Cardiac muscle cell (in vitro differentiated cells and primary cell): ENCODE data around the gene ADM. TPM values are rescaled to one million over a fixed set of nuclear protein-coding genes. Genes with fewer than 3 reads are reported as not detected.
A peak's percentile ranks its signal among the peaks of the same experiment; 100 is the strongest.

Source experiments
- DNase-seq, 2 donors: peaks; one replicate each; pipeline versions ENCODE4 v3.0.0 to v3.0.0-alpha.2; 2010 to 2017; ENCODE audit warnings: low read depth in 1 of 2, low spot score in 1 of 2
- H3K27ac ChIP-seq: fragments of 200-600 bp; sonication (generic); 2 replicates; pipeline ENCODE4 v1.5.1; 2016
- H3K27me3 ChIP-seq: fragments of 200-600 bp; sonication (generic); 2 replicates; pipeline ENCODE4 v1.6.0; 2016; ENCODE audit warnings: control low read depth
- H3K36me3 ChIP-seq: fragments of 200-600 bp; sonication (generic); 2 replicates; pipeline ENCODE4 v1.5.1; 2016; ENCODE audit warnings: control low read depth
- H3K4me1 ChIP-seq: fragments of 200-600 bp; sonication (generic); 2 replicates; pipeline ENCODE4 v1.8.1; 2017; ENCODE audit warnings: low read depth, mild to moderate bottlenecking, mixed run types
- H3K4me3 ChIP-seq: fragments of 200-600 bp; sonication (generic); 2 replicates; pipeline ENCODE4 v1.5.1; 2016; ENCODE audit warnings: mild to moderate bottlenecking
- H3K9me3 ChIP-seq: fragments of 200-600 bp; sonication (generic); 2 replicates; pipeline ENCODE4 v1.5.1; 2017; ENCODE audit warnings: low read depth, mild to moderate bottlenecking, control low read depth
- polyA plus RNA-seq: library from polyadenylated mRNA; unstranded; fragments of >200 nt; fragmentation: Nextera tagmentation; extraction: Ambion mirVana; gene quantifications from 2 replicates; pipeline ENCODE4 v1.2.1, GENCODE V29; 2016
- total RNA-seq: library from RNA; depleted of rRNA; stranded (reverse); fragments of >200 nt; gene quantifications from 2 replicates; pipeline ENCODE4 v1.2.3, GENCODE V29; 2016
- TF ChIP-seq, protein P1 (sequence below): IDR thresholded peaks from 2 replicates; pipeline ENCODE4 v1.5.1; 2012; ENCODE audit warnings: low read depth, mild to moderate bottlenecking, low read length

ADM gene
- total and polyA plus RNA-seq, 2 experiments from 2014 or later = 79.6 to 93.1 TPM

DNA sequence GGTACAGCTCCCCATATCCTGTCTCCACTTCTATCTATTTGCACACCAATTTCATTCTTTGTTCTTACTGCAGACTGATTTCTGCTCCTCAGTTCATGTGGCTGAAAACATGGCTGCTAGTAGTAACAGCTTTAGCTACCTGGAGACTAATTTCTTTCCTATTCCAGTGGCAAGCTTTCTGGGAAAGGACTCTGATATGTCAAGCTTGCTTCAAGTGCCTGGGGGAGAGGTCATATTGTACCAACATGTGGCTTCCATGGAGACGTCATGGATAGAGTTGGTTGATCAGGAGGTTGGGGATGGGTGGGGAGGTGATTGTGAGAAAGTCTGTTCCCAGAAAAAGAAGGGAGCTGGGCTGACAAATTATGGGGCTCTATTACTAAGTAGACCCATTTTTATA lies 44.9 kb downstream of the ADM start:
- DNase-seq = no peak
- H3K9me3 ChIP-seq = no peaks in the 10 kb centered on the region
- H3K27ac ChIP-seq = no peak overlapping the region
- no peak overlapping the region for H3K4me3 ChIP-seq
- no peaks in the 10 kb centered on the region for H3K36me3 ChIP-seq
- peaks cover 15% of the 10 kb centered on the region for H3K4me1 ChIP-seq
- no peaks in the 10 kb centered on the region for H3K27me3 ChIP-seq
- TF ChIP-seq, protein P1, sequence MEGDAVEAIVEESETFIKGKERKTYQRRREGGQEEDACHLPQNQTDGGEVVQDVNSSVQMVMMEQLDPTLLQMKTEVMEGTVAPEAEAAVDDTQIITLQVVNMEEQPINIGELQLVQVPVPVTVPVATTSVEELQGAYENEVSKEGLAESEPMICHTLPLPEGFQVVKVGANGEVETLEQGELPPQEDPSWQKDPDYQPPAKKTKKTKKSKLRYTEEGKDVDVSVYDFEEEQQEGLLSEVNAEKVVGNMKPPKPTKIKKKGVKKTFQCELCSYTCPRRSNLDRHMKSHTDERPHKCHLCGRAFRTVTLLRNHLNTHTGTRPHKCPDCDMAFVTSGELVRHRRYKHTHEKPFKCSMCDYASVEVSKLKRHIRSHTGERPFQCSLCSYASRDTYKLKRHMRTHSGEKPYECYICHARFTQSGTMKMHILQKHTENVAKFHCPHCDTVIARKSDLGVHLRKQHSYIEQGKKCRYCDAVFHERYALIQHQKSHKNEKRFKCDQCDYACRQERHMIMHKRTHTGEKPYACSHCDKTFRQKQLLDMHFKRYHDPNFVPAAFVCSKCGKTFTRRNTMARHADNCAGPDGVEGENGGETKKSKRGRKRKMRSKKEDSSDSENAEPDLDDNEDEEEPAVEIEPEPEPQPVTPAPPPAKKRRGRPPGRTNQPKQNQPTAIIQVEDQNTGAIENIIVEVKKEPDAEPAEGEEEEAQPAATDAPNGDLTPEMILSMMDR = no peak

DNA sequence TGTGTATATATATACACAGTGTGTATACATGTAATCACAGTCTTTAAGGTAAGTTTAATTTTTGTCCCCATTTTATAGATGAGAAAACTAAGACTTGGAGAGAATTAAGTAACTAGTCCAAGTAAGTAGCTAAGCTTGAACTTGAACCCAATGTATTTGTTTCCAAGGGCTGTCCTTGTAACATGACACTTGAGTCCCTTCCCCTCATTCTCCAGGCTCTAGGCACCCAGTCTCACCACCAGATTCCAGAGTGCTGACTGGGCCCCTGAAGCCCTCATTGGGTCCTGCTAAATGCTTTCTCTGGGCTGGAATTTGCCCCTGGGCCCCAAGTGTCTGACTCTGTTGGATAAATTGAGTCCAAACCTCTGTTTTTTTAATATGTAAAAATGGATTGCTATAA lies 45.5 kb downstream of the ADM start:
- H3K27me3 ChIP-seq = no peaks in the 10 kb centered on the region
- H3K4me3 ChIP-seq = no peak overlapping the region

DNA sequence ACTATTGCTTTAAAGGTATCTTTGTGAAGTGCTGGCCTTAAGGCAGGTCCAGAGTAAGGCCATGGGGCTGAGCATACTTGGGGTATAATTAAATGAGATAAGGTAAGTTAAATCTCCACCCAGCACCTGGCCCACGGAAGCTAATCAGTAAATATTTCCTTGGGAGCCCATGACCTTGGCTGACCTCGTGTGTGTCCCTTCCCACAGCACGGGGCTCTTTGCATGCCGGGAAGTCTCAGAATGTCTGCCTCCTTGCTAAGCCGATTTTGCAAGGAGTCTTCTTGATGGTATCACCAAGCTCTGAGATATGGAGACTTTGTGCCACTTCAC lies 46.5 kb downstream of the ADM start:
- TF ChIP-seq, protein P1 = no peak
- peak overlapping the region; percentile 81 for H3K27ac ChIP-seq
- H3K4me1 ChIP-seq = peaks cover 15% of the 10 kb centered on the region
- H3K27me3 ChIP-seq = no peaks in the 10 kb centered on the region
- H3K4me3 ChIP-seq = no peak overlapping the region
- H3K36me3 ChIP-seq = no peaks in the 10 kb centered on the region
- H3K9me3 ChIP-seq = no peaks in the 10 kb centered on the region
- DNase-seq = peak in 1 of 2 donors; percentile 27

More for the DNA sequence above, 45.5 kb downstream of the ADM start:
- TF ChIP-seq, protein P1 = no peak
- peaks cover 15% of the 10 kb centered on the region for H3K4me1 ChIP-seq
- peak in 1 of 2 donors; percentile 70 for DNase-seq
- no peak overlapping the region for H3K27ac ChIP-seq
- no peaks in the 10 kb centered on the region for H3K9me3 ChIP-seq
- H3K36me3 ChIP-seq = no peaks in the 10 kb centered on the region

DNA sequence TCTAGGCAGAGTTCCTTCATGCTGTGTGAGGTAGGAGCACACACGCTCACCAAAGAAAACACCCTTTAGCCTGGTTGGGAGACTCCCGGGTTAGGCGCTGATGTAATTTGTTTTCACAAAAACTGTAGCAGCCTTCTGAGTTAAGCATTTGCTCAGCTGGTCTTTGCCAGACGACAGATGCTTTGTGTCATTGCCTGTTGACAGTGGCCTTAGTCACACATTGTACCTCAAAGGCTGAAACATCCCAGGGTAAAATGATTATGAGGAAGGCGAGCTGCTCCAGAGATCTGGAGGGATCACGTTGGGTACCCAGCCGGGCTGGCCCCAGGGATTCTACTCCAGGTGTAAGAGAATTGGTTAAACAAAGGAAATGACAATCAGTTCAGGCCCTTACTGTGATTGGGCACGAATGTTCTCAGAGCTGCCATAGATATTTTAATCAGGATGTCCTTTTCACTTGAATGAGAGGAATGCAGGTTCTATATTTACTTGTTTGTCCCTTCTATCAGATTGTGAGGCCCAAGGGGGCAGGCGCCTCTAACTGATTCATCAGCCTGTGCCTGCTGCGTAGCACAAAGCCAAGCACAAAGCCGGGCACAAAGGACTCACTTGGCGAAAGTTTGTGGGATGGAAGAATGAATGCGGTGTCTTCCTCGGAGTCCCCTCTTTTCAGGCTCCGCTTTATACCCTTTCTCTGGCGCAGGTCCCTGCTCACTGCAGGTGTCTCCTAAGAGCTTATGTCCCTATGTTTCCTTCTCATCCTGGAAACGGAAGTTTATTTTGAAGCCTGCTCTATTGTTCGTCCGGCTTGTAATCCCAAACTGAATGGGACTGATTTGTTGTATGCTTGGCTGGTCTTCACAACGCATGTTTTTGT lies 47.1 kb downstream of the ADM start:
- Histone ChIP-seq H3K4me3 (no peak overlapping the region), H3K27ac (peak overlapping the region; percentile 81), H3K27me3 (no peaks in the 10 kb centered on the region)

DNA sequence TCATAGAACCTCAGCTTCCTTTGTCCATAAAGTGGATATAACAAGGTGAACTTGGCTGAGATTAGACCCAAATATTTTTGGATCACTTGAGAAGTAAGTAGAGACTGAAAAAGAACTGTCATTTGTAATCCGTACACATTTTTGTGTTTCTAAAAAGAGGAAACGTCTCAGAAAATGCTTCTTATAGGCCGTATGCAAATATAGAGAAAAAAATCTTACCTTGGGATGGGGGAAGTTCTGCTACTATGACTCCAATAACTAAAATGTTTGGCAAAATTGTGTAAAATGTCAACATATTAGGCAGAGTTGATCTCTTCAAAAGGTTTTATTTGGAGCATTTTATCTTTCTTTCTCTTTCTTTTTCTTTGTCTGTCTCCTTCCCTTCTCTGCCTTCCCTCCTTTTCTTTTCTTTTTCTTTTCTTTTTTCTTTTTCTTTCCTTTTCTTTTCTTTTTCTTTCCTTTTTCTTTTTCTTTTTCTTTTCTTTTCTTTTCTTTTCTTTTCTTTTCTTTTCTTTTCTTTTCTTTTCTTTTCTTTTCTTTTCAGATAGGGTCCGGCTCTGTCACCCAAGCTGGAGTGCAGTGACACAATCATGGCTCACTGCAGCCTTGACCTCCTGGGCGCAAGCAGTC lies 48.2 kb downstream of the ADM start:
- Histone ChIP-seq H3K27ac (no peak overlapping the region), H3K9me3 (no peaks in the 10 kb centered on the region), H3K27me3 (no peaks in the 10 kb centered on the region), H3K4me1 (peaks cover 15% of the 10 kb centered on the region), H3K4me3 (no peak overlapping the region), H3K36me3 (no peaks in the 10 kb centered on the region)
- DNase-seq = no peak
- TF ChIP-seq, protein P1 = no peak

More for the DNA sequence above, 47.1 kb downstream of the ADM start:
- H3K4me1 ChIP-seq = peaks cover 15% of the 10 kb centered on the region
- no peaks in the 10 kb centered on the region for H3K9me3 ChIP-seq
- H3K36me3 ChIP-seq = no peaks in the 10 kb centered on the region
- TF ChIP-seq, protein P1 = no peak
- peak; percentile 59 to 89 for DNase-seq
